HG03354 (cell line): Measurements from ENCODE around the gene COL19A1.
"Not testable (repeated sequence)": the region's sequence is repeated elsewhere in the genome, so short reads cannot be mapped to it uniquely, and the experiment has no call there.

ENCODE experiments used
- ATAC-seq: cut with Tn5 transposase; IDR thresholded peaks from one replicate; pipeline ENCODE4 v1.9.1; 2021; ENCODE audit warnings: mild to moderate bottlenecking; ENCODE audit not compliant: unreplicated experiment, poor library complexity, severe bottlenecking

The COL19A1 gene

DNA sequence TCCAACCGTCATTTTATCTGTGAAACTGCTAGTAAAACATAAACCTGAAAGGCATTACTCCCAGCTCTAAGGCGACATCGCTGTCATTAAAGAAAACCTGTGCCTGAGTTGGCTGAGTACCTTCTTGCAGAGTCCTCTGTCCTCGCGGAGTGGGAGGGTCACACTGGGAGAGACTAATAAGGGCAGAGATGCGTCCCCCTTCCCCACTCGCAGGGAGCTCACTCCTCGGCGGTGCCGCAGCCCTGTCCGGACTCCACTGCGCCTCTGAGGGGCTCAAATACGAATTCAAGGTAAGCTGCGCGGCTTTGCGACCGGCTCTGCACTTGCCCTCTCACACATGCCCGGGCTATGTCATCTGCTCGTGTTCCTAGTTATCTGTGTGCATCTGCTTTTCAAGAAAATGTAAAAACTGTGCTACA is at the start of gene COL19A1:
Gene COL19A1 (plus strand): TSS at position 206 of the 419 bp plus-strand sequence. CDS start 13,012 bp downstream, outside the sequence.
- peak; percentile 65 for ATAC-seq

DNA sequence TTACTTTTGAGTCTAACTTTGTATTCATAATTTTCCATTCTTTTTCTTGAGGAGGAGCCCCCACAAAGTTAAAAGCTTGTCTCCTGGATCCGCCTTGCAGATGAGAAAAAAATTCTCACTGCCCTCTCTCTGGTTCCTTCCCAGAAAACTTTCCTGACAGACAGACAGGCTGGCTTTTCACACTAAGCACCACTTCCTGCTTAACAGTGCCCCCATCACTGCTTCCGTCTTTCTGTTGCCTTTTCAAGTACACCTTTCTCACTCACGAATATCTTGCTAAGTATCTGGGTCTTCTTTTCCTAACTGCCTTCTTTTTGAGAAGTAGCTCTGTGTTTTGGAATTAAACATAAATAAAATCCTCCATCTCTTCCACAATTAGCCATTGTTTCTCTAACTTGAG is 49.8 kb upstream of the COL19A1 start:
- ATAC-seq: no peak

DNA sequence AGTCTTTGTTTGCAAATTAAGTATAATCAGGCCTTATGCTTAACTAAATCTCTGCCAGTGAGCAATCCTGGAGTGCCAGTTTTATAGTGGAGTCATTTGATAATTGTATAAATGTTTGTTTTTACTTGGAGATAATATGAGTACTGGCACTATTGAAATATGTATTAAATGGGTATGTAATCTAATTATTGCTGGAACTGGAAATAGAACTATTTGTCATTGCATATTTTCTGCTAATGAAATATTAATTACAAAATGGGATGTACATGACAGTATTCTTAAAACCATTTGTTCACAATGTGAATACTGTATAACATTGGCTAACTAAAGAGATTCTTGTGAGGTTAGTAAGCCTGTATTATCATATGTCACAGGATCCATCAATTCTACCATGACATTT is 49.0 kb upstream of the COL19A1 start:
- no peak for ATAC-seq

DNA sequence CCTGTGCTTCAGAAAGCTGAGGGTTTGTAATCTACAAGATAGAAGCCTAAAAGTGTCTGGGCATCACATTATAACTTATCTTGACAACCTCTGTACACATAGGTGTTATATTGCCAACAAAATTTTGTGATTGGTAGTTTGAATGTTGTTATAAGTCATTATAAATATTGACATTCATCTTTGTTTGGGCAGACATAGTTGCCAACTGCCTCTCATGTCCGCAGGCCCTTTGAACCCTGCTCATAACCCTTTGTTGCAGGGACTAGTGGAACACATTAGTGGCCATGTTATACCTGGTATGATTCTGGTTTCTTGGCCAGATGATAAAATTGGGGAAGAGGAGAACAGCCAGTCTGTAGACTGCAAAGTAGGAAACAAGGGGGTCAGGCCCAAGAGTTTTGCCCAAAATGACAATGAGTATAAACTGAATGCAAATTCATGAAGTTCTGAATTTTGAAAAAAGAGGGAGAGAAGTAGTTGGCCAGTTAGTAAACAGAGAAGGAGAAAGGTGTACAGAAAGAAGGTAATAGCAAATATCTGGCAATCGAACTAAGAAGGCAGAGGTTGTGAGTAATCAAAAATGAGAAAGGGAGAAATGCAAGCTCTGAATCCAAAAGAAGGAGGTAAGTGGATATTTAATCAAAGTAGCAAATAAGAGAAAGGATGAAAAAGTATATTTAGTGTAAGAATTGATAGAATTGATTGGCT is 48.0 kb upstream of the COL19A1 start:
- no peak for ATAC-seq

DNA sequence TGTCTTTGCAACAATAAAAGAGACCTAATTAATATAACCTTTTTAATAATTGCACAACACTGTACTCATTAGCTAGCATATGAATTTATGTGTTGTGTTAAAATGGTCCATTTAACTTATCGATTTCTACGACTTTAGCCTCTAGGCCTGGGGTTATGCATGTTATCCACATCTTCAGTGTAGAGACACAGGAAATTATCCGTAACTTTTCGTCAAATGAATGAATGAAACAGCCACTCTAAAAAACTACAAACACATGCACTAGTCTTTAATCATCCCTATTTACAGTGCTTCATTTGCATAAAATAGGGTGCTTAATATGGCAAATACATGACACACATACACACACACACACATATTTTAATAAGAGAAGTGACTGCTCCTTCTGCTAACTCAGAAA is 47.2 kb upstream of the COL19A1 start:
- ATAC-seq: no peak

DNA sequence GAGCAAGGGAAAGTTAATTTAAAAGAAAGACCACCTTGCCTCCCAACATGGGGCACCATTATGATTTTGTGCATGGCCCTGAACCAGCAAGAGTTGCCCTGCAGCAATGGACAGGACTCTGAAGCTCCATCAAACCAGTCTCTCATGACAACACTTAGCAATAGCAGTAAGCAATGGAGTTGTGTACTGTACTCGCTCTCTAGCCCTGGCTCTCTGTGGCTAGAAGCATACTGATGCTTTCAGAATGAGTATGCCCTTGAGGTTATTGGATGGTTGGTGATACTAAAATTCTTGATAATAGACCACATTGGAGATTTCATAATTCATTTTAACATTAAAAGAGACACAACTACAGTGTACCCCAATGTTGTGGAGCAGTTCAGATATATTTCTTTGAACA is 46.3 kb upstream of the COL19A1 start:
- ATAC-seq: no peak

DNA sequence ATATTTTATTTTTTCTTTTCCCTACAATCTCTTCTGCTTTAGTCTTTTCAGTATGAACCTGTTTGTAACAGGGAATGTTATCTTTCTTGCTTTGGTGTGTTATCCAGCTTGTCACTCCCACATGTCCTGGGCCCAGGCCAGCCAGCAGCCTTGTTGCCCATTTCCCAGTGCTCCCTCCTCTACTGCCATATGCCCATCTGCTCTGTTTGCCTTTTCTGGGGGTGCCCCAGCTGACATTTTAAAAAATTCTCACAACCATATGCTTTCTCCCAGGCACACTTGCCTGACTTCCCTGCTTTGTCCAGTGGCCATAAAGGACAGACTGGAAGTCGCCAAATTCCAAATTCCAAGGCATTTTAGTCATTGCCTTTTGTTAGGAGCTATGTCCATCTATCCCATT is 45.9 kb upstream of the COL19A1 start:
- ATAC-seq: no peak

DNA sequence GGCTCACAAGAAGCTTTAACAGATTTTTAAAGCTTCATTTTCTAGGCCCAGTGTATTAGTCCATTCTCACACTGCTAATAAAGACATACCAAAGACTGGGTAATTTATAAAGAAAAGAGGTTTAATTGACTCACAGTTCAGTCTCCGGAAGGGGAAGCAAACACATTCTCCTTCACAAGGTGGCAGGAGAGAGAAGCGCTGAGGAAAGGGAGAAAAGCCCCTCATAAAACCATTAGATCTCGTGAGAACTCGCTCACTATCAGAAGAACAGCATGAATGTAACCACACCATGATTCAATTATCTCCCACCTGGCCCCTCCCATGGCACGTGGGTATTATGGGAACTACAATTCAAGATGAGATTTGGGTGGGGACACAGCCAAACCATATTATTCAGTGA is 42.0 kb upstream of the COL19A1 start:
- ATAC-seq: not testable (repeated sequence)

DNA sequence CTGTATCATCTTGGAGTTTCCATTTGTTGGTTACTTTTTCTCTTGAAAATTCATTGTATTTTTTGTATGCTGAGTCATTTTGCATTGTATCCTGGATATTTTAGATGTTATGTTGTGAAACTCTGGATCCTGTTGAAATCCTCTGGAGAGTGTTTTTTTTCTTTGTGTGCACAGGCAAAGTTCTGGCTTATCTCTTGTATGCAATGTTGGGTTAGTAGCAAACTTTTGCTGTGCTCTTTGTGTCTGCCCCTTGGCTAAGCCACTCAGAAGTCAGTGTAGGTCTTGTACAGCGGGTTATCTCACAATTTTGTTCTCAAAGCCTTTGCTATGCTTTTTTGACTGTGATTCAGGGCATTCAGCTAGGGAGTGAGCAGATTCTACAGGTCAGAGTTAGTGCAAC is 40.5 kb upstream of the COL19A1 start:
- ATAC-seq: no peak

DNA sequence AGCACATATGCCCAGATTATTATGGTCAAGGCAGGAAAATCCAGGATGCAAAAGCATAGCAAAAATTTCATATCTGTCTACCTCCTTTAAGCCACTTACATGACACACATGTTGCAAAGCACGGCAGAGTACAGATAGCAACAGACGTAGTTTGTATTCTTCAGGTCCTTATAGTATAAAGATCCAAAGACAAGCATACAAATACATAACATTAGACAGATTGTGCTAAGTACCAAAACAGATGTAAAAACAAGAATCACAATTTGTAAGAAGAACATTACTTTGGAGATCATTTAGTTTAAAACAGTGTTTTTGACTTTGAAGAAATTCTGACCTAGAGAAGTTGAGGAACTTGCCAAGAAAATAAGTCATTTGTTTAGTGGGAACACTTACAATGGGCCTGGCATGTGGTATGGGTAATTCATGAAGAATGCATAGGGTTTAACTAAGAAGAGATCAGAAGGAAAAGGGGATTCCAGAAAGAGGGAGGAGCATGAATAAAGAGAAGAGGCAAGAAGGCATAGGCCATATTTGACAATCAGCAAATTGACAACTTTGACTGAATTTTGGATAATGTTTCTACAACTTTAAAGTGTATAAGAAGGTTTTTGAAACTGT is 39.0 kb upstream of the COL19A1 start:
- ATAC-seq: no peak

DNA sequence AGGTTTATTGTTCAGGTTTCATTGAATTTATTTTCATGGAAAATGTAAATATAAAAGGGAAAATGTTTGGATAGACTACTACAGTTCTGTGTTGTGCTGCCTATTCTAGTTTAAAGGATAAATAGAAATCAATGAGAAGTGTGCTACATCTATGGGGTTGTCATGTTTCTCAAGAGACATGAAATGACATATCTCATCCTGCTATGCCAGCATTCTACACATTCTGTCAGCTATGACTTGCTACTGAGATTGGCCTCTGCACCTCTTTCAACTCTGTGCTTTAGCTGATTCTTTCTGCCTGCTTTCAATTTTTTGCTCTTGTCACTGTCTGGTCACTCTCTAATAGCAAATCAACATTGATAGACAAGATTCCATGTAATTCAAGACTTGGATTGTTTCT is 33.8 kb upstream of the COL19A1 start:
- ATAC-seq: no peak

DNA sequence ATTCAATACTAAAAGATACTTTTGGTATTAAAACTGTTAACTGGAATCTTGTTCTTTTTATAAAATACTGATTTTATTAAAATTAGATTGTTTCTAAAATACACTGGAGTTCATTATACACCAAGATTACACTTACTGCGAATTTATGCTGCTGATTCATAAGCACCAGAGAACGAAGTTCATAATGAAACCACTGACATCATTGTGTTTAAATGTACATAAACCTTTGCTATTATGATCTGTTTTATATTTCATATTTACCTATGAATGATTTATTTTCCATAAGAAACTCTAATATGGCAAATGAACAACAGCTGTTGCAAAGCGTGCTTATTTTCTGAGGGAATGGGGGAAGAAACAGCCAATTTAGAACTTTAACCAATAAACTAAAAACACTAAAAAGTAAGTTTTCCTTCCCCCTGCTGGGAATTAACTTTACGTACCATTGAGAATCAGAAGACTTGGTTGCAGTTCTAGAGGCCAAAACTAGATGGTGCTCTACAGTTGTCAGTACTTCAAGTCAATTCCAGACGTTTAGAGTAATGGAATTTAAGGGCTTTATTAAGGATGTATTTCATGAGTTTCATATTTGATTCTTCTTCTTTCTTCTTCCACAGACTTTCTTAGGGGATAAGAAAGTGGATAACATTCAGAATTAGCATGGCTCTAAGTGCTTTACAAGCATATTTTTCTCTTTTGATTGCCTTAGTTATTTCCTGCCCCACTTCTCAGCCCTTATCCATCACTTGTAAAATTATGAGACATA is 30.8 kb upstream of the COL19A1 start:
- peak; percentile 85 for ATAC-seq

DNA sequence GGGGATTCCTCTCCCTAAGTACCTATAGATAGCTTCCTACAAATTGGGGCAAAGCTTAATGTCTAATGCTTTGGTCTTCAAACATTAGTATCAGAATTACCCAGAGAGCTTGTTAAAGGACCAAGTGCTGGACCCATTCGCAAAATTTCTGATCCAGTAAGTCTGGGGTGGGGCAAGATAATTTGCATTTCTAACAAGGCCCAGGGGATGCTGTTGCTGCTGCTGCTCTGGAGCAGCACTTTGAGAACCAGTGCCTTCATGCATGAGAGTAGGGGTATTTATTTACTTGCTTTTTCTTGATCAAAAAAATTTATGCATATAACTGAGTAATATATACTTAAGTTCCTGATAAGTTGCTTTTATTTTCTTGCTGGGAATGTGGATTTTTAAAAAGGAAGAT is 24.5 kb upstream of the COL19A1 start:
- no peak for ATAC-seq

DNA sequence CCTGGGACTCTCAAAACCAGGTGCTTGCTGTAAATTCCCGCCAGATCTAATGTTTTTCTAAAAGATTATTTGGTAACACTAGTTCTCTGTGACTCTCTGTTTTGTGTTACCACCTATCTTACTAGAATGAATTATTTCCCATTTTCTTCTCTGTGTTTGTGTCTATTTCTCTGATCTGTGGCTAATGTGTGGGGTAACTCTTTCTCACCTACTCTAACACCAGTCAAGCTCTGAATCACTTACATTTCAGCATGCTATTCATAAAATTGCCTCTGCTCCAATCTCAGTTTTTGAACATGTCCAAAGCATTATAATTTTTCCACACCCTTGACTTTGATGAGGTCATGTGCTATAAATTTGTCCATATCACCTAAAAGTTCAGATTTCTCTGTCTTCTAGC is 23.2 kb upstream of the COL19A1 start:
- no peak for ATAC-seq

DNA sequence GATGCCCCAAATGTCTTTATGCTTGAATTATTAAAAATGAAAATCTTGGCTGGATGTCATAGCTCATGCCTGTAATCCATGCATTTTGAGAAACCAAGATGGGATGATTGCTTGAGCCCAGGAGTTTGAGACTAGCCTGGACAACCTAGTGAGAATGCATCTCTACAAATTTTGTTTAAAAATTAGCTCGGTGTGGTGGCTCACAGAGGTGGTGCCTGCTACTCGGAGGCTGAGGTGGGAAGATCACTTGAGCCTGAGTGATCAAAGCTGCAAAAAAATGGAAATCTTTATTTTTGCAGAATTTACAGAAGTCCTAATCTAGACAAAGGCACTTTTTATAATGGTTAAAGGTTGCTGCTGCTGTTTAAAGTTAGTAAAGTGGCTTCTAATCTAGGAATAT is 20.0 kb upstream of the COL19A1 start:
- ATAC-seq: no peak

DNA sequence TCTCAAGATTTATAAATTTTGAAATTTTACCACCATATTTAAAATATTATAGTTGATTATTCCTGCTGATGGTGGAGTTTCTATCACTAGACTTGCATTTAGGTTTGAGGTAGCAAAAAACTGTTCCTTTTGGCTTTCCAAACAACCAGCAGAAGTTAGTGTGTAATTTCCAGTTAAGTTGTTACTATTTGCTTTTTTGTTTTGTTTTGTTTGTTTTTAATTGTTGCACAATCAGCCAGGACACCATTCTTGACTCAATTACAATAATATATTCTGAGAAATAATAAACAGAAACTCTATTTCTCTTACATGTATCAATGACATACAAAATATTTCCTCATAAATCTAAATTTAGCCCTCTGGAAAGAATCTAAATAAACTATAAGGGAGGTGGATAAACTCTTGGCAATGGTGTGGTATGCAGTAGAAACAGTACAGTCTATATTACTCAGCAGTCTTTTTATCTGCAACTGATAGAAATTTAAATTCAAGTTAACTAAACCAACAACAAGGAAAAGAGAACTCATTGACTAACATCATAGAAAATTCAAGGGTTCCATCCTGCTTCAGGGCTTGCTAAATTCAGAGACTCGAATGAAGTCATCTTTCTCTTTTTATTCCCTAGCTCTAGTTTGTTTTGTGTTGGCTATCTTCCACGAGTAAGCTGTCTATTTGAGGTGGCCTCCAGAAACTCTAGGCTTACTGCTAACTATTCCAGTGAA is 19.4 kb upstream of the COL19A1 start:
- ATAC-seq: no peak

DNA sequence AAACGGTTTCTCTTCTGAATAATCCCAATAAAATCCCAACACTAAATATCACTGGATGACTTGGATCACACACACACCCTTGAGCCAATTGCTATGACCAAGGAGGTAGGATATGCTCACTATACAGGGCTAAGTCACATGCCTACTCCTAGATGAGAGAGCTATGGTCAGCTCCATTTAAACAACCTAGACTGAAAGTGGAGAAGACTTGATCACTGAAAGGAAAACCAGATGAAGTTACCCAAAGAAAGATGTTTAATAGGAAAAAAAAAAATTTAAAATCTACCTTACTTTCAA is 18.9 kb upstream of the COL19A1 start:
- no peak for ATAC-seq

DNA sequence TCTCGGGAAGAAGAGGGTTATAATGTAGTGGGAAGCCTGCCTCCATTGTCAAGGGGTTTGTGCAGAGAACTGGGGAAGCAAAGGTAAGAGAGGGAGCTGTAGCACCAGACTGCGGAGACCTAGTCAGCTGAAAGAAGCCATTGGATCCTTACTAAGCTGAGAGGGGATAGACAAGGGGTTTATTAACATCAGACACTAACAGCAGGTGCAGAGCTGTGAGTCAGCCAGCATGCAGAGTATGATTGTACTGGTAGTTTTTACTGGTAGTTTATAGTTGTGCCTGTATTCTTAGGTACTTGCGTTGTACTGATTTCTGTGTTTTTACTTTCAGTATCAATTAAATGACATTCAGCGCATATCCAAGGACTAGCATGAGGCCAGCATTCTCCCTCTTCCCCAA is 17.8 kb upstream of the COL19A1 start:
- no peak for ATAC-seq

DNA sequence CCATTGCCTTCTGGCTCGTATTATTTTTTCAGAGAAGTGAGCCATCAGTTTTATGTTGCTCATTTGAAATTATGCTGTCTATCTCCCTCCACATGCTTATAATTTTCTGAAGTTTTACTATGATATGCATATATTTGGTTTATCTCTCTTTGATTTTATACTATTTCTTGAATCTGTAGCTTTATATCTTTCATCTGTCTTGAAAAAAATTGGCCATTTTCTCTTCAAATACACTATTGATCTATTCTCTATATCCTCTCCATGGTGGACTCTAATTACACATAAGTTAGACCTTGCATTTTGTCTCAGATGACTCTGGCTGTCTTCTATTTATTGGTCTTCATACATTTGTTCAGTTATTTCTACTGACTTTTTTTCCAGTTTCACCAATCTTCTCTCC is 13.7 kb upstream of the COL19A1 start:
- ATAC-seq: no peak

DNA sequence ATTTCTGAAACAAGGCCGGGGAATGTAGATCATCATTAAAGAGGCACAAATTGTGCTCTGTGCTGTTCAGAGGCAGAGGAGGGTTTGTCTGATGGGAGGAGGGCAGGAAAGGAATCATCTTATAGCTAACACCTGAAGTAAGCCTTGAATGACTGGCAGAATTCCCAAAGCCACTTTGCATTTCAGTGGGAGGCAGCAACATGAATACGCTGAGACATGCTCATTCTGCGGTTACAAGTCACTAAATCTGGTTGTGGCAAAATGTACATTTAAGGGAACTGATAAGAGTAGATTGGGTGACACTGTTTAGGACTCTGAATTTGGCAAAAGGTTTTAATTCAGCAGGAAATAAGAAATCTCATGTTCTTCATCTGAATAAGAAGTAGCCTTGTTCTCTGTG is 4.4 kb upstream of the COL19A1 start:
- ATAC-seq: no peak

DNA sequence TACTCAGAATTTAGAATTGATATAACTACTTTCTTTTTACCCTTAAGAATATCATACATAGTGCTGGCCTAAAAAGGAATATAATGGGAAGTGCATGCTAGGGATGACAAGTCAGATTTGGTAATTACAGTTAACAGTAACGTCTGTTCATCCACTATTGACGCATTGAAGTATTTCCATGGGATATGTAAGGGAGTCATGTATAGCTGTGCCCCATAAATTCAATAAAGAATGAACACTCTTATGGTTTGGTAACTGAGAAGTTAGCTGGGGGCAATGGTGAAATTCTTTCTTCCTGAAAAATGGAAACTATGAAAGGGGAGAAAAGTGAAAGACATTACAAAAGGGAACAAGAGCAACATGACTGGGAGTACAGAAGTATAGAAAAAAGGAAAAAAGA is 2.6 kb upstream of the COL19A1 start:
- no peak for ATAC-seq
